ENCODE measurements around the gene COLGALT1.
"Not testable (repeated sequence)": the region's sequence is repeated elsewhere in the genome, so short reads cannot be mapped to it uniquely, and the experiment has no call there.

The COLGALT1 gene

DNA sequence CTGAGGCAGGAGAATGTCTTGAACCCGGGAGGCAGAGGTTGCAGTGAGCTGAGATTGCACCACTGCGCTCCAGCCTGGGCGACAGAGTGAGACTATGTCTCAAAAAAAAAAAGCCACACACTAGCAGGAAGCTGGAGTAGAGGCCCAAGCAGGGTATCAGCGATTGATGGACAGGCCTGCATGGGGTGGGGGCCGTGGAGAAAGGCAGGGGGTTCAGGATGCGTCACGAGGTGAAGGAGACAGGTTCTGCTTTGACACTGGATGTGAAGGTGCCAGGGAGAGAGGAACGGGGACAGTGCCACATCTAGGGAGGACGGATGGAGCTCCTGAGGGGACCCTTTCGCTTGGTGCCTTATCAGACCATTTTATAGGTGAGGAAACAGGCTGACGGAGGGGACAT lies 7.1 kb downstream of the COLGALT1 start:
- DNase-seq = no peak

GRCh38 chr19:17564781-17565180 lies 9.3 kb downstream of the COLGALT1 start:
- no peak for DNase-seq

DNA sequence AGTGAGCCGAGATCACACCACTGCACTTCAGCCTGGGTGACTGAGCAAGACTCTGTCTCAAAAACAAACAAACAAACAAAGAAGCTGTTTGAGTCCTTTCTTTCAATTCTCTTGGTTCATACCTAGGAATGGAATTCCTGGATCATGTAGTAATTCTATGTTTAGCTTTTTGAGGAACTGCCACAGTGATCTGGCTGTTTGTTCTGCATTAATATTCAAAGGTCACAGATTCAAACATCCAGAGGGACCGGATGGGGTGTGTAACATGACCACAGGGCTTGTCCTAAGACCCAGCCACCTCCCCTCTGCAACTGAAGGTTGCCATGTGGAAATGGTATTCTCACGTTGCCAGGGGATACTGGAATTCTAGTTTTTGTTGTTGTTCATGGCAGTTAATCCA lies 10.2 kb downstream of the COLGALT1 start:
- DNase-seq = no peak

DNA sequence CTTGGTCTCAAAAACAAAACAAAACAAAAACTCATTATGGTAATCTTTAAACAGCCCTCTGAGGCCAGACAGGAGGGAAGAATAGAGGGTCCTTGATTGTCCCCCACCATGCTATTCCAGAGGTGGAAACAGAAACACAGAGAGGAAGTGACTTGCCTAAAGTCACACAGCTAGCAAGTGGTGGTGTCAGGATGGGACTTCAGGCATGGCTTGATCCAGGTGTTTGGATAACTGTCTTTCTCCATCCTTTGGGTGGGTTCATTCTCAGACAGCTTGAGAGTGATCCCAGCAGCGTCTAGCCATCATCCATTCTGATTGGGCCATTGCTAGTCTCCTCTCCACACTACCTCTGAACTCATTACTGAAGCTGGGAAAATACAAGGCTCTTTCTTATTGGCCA lies 12.5 kb downstream of the COLGALT1 start:
- DNase-seq = no peak

DNA sequence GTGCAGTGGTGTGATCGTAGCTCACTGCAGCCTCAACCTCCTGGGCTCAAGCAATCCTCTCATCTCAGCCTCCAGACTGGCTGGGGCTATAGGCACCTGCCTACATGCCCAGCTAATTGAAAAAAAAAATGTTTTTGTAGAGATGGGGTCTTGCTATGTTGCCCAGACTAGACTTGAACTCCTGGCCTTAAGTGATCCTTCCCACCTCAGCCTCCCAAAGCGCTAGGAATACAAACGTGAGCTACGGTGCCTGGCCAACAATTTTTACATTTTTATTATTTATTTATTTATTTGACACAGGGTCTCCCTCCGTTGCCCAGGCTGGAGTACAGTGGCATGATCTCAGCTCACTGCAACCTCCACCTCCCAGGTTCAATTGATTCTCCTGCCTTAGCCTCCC lies 14.8 kb downstream of the COLGALT1 start:
- DNase-seq = not testable (repeated sequence)

- DNase-seq = no peak
Observed at GRCh38 chr19:17570791-17571190, 15.3 kb downstream of the COLGALT1 start.

DNA sequence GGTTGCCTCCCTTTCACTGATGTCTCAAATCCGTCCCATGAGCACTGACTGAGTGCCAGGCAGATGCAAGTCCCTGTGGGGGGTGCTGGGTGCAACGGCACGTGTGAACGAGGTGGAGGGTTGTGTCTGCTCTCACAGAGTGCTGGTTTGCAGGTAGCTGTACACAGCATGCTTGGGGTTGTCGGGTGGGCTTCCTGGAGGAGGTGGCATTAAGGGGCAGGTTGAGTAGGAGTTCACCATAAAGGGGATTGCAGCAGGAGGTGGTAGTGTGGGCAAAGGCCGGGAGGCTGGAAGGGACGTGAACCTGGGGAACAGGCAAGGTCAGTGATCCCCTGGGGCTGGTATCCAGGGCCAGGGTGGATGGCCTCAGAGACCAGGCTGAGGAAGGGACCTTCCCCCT lies 17.2 kb downstream of the COLGALT1 start:
- DNase-seq = no peak

DNA sequence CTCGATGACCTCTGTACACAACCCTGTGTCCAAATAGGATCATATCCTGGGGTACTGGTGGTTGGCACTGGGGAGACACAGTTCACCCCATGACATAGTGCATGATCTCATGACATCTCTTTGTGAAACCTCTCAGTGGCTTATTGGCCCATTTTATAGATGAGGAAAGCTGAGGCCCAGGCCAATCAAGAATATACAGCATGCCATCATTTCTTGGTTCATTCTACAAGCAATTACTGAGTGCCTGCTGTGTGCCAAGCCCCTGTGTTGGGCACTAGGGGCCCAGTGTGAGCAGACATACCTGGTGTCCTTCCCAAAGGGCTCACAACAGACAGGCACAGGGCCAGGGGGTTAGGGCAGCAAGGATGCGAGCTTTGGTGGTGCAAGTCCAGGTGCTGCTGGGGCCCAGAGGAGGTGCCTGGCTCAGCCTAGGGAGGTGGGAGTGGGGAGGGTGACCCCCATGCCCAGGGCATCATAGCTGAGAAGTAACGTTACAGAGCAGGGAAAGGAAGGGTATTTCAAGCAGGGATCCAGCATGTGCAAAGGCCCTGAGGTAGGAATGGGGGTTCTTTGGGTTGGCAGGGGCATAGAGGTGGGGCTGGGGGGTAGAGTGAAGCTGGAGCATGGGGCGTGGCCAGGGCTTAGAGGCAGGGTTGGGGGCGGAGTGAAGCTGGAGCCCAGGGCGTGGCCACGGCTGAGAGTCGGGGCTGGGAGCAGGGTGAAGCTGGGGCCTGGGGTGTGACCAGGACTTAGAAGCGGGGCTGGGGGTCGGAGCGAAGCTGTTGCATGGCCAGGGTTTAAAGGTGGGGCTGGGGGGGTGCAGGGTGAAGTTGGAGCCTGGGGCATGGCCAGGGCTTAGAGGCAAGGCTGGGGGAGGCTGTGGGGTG lies 20.7 kb downstream of the COLGALT1 start:
- DNase-seq = no peak

- DNase-seq = no peak
Observed at GRCh38 chr19:17576758-17577456, 21.5 kb downstream of the COLGALT1 start.

DNA sequence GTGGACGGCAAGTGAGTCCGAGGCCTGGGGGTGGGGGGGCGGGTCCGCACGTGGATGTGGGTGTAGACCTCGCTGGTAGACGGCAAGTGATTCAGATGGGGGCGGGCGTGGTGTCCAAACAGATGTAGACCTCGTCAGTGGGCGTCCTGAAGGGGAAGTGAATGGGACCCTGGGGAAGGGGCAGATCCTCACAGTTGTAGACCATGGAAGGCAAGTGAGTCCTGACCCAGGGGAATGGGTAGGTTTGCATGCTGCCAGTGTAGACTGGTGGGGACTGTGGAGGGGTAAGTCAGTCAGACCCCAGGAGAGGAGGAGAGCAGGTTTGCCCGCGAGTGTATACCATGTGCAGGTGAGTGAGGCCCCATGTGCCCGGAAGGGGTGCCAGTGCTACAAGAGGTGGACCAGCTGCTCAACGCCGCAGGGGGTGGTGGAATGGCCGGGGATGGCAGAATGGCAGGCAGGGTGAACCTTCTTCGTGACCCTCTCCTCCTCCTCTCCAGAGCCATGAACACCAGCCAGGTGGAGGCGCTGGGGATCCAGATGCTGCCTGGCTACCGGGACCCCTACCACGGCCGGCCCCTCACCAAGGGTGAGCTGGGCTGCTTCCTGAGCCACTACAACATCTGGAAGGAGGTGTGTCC lies 22.1 kb downstream of the COLGALT1 start:
- no peak for DNase-seq

DNA sequence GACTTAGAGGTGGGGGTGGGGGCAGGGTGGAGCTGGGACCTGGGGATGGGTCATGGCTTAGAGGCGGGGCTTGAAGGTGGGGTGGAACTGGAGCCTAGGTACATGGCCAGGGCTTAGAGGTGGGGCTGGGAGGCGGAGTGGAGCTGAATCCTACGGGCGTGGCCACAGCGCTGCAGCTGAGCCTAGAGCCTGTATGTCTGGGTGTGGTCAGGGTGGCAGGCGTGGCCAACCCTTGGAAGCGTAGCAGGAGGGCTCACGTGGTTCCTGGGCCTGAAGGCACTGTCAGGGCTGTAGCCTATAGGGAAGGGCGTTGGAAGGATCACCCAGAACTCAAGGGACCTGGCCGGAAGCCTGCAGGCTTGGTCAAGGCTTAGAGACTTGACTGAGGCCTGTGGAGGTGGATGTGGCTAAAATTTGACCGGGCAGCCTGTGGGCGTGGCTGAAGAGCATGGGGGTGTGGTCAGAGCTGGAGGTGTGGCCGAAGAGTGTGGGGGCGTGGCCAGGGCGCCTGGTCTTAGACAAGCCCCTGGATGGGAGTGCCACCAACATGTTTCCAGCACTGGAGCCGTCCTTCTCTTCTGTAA lies 24.3 kb downstream of the COLGALT1 start:
- no peak for DNase-seq

DNA sequence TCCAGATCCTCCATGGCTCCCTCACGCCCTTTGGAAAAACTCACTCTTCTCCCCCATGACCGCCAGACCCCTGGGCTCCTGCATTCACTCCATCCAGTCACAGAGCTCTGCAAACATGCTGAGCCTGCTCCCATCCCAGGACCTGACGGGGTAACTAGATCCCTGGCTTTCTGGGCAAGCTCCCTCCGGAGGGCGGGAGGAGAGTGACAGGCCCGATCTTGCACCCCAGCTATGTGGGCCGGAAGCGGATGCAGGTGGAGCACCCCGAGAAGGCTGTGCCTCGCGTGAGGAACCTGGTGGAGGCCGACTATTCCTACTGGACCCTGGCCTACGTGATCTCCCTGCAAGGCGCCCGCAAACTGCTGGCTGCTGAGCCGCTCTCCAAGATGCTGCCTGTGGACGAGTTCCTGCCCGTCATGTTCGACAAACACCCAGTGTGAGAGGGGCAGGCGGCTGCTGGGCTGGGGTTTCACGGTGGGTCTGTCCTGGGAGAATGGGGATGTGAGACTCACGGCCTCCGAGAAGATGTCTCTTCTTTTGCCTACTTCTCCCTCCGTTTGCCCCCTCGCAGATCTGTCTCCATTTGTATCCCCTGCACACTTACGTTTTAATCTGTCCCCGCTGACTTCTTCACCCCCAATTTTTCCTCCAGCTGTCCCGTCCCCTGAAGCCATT lies 25.2 kb downstream of the COLGALT1 start:
- no peak for DNase-seq

DNA sequence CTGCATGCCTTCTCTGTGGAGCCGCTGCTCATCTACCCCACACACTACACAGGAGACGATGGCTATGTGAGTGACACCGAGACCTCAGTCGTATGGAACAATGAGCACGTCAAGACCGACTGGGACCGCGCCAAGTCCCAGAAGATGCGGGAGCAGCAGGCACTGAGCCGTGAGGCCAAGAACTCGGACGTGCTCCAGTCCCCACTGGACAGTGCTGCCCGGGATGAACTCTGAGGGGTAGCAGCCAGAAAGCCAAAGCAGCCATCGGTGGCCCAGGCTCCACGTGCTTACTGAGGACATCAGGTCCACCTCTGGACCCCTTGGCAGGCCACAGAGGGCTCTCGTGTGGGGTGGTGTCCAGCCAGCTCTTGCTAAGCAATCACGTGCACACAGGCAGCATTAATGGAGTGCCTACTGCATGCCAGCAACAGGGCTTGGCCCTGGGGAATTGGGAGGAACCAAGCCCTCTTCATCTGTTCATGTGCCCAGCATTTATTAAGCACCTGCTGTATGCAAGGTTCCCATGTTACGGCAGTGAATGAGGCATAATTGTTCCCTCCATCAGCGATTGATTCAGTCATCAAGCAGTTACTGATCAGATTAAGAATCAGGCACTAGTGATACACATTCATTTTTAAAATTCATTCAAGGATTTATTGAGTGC lies 25.9 kb downstream of the COLGALT1 start:
- DNase-seq = no peak

- no peak for DNase-seq
Observed at GRCh38 chr19:17582613-17583012, 27.2 kb downstream of the COLGALT1 start.

DNA sequence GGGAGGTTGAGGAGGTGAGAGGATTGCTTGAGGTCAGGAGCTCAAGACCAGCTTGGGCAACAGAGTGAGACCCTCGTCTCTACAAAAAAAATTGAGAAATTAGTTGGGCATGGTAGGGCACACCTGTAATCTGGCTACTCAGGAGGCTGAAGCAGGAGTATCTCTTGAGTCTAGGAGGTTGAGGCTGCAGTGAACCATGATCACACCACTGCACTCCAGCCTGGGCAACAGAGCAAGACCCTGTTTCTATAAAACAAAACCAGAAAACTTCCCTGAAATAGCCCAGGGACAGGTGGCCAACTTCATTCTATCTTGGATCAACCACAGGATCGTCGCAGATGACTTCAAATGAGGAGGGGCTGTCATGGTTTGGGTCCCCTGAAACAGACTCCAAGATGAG lies 28.7 kb downstream of the COLGALT1 start:
- no peak for DNase-seq

DNA sequence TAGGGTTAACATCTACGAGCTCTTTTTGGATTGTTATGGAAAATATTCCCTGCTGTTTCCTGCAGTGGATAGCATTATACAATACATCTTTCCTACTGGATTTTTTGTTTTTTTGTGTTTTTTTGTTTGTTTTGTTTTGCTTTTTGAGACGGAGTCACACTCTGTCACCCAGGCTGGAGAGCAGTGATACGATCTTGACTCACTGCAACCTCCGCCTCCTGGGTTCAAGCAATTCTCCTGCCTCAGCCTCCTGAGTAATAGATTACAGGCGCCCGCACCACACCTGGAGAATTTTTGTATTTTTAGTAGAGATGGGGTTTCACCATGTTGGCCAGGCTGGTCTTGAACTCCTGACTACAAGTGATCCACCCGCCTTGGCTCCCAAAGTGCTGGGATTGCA lies 29.9 kb downstream of the COLGALT1 start:
- not testable (repeated sequence) for DNase-seq

GRCh38 chr19:17590866-17591265 lies 35.4 kb downstream of the COLGALT1 start:
- DNase-seq = no peak

GRCh38 chr19:17594296-17594695 lies 38.8 kb downstream of the COLGALT1 start:
- DNase-seq = not testable (repeated sequence)

- not testable (repeated sequence) for DNase-seq
Observed at GRCh38 chr19:17598063-17598462, 42.6 kb downstream of the COLGALT1 start.

GRCh38 chr19:17598953-17599352 lies 43.5 kb downstream of the COLGALT1 start:
- DNase-seq = no peak

DNA sequence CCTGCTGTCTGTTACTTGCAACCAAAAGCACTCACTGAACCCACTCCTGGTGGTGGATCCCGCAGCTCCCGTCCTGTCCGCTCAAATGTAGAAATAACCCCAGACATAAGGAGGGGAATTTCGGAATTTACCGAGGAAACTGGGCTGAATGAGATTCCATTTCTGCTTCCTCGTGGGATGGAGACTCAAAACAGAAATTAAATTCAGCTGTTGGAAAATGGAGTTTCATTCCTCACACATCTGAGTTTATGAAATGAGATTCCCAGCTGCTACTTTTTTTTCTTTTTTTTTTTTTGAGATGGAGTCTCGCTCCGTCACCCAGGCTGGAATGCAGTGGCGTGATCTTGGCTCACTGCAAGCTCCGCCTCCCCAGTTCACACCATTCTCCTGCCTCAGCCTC lies 44.3 kb downstream of the COLGALT1 start:
- DNase-seq = no peak

DNA sequence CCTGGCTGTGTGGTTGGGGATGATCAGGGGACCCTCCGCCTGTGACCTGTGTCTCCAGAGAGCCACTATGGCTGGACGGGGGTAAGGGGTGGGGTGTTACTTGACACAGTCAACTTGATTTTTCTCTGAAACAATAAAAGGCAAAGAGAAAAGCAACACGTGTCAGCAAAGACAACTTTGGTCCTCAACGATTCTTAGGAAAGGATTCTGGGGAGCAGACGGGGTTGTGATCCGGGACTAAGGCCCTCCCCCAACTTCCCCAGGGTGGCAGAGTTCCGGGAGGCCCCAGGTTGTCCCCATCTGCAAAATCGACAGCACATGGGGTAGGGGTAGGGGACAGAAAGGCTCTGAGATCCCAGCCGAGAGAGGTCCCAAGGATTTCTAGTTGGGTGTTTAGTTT lies 46.2 kb downstream of the COLGALT1 start:
- no peak for DNase-seq

Data from activated naive CD4-positive, alpha-beta T cell treated with anti-CD3 and anti-CD28 coated beads, Interleukin-2, amount 50 U/mL, for 16 hours (primary cell).